ENCODE measurements around the gene DISC1. TPM values are rescaled to one million over a fixed set of nuclear protein-coding genes. Genes with fewer than 3 reads are reported as not detected.

Gene DISC1
- total and polyA plus RNA-seq, 7 donors: 1.2 to 14.1 (median 5.8) TPM

GRCh38 chr1:232049335-232049734 lies 422.7 kb downstream of the DISC1 start:
- no peaks in the 10 kb centered on the region for H3K27me3 ChIP-seq
- H3K27ac ChIP-seq: no peak overlapping the region
- no peaks in the 10 kb centered on the region for H3K4me1 ChIP-seq
- H3K36me3 ChIP-seq: no peaks in the 10 kb centered on the region
- H3K4me3 ChIP-seq: no peak overlapping the region
- H3K9me3 ChIP-seq: no peaks in the 10 kb centered on the region
- WGBS, 2 donors: 92 to 93% methylated on average over 4 of the region's 4 CpGs
- TF ChIP-seq POLR2A (IDR thresholded peaks at IDR 0.05) (no peak), CTCF (IDR thresholded peaks at IDR 0.05) (no peak), POLR2AphosphoS5 (IDR thresholded peaks at IDR 0.05) (no peak), EP300 (IDR thresholded peaks at IDR 0.05) (no peak)
- intact Hi-C loops (cut with DNase I): no loop called here
- no peak for DNase-seq

GRCh38 chr1:232057217-232057895 lies 430.8 kb downstream of the DISC1 start:
- TF ChIP-seq POLR2A (IDR thresholded peaks at IDR 0.05): no peak
- TF ChIP-seq CTCF (IDR thresholded peaks at IDR 0.05): no peak
- TF ChIP-seq POLR2AphosphoS5 (IDR thresholded peaks at IDR 0.05): no peak
- no peak for TF ChIP-seq EP300 (IDR thresholded peaks at IDR 0.05)
- DNase-seq: no peak
- H3K4me3 ChIP-seq: no peak overlapping the region
- intact Hi-C loops (cut with DNase I): no loop called here
- no peaks in the 10 kb centered on the region for H3K4me1 ChIP-seq
- H3K27me3 ChIP-seq: no peaks in the 10 kb centered on the region
- no peak overlapping the region for H3K27ac ChIP-seq
- 77 to 88% methylated on average over 10 of the region's 10 CpGs for WGBS, 2 donors
- no peaks in the 10 kb centered on the region for H3K36me3 ChIP-seq
- H3K9me3 ChIP-seq: no peaks in the 10 kb centered on the region

- intact Hi-C loops (cut with DNase I): no loop called here
- 59 to 76% methylated on average over 1 of the region's 1 CpG for WGBS, 2 donors
- H3K9me3 ChIP-seq: no peaks in the 10 kb centered on the region
- no peaks in the 10 kb centered on the region for H3K27me3 ChIP-seq
- DNase-seq: no peak
- no peaks in the 10 kb centered on the region for H3K4me1 ChIP-seq
- no peak for TF ChIP-seq POLR2AphosphoS5 (IDR thresholded peaks at IDR 0.05)
- TF ChIP-seq EP300 (IDR thresholded peaks at IDR 0.05): no peak
- TF ChIP-seq POLR2A (IDR thresholded peaks at IDR 0.05): no peak
- TF ChIP-seq CTCF (IDR thresholded peaks at IDR 0.05): no peak
- H3K4me3 ChIP-seq: no peak overlapping the region
- no peak overlapping the region for H3K27ac ChIP-seq
- H3K36me3 ChIP-seq: no peaks in the 10 kb centered on the region
Observed at GRCh38 chr1:232057896-232058274, 431.3 kb downstream of the DISC1 start.

- Histone ChIP-seq H3K27ac (no peak overlapping the region), H3K4me1 (no peaks in the 10 kb centered on the region), H3K4me3 (no peak overlapping the region), H3K36me3 (no peaks in the 10 kb centered on the region), H3K9me3 (no peaks in the 10 kb centered on the region), H3K27me3 (no peaks in the 10 kb centered on the region)
- intact Hi-C loops (cut with DNase I): no loop called here
- 43 to 80% methylated on average over 8 of the region's 8 CpGs for WGBS, 2 donors
- DNase-seq: no peak
- TF ChIP-seq EP300 (IDR thresholded peaks at IDR 0.05) (no peak), POLR2AphosphoS5 (IDR thresholded peaks at IDR 0.05) (no peak), POLR2A (IDR thresholded peaks at IDR 0.05) (no peak), CTCF (IDR thresholded peaks at IDR 0.05) (no peak)
Observed at GRCh38 chr1:232059726-232060374, 433.3 kb downstream of the DISC1 start.
